GM10248 (cell line): ENCODE data around the gene ZCWPW2.

Experiments used
- CTCF ChIA-PET: fragments of 300-600 bp; sonication (Branson Sonifier 250); formaldehyde crosslinking; extraction: SDS; loops from one replicate; lab custom pipeline; 2021; ENCODE audit warnings: antibody characterized with exemption; lab: Yijun Ruan, JAX
- POLR2A ChIA-PET: fragments of 350-650 bp; sonication (Branson Sonifier 250); formaldehyde crosslinking; extraction: SDS; loops from one replicate; lab custom pipeline; 2020; ENCODE audit warnings: antibody characterized with exemption; lab: Yijun Ruan, JAX
- DNase-seq: peaks from one replicate; pipeline ENCODE4 v3.0.0; 2012; ENCODE audit errors: extremely low spot score
- CTCF ChIP-seq: IDR thresholded peaks from 2 replicates; pipeline ENCODE4 v1.5.1; 2012; ENCODE audit warnings: mild to moderate bottlenecking, low read depth; ENCODE audit errors: extremely low read depth, missing control alignments, control extremely low read depth

Gene ZCWPW2

GRCh38 chr3:28334552-28334951, 14.0 kb upstream of the ZCWPW2 start:
- no peak for TF ChIP-seq CTCF
- ChIA-PET CTCF (interaction anchor here (0.7 to 5.0 kb wide), 5 partner anchors 8 to 623 kb away, joined by 3 to 35 read pairs (median 8); partner anchors contain the start of gene EOMES), POLR2A (no interaction called here)
- no peak for DNase-seq

- DNase-seq, result no peak
- ChIA-PET CTCF (interaction anchor here (0.6 to 5.0 kb wide), 9 partner anchors 8 to 653 kb away, joined by 3 to 35 read pairs (median 3); partner anchors contain the start of genes AZI2, EOMES and ZCWPW2), POLR2A (no interaction called here)
- TF ChIP-seq CTCF, result no peak
Measured at GRCh38 chr3:28335246-28335645, 13.3 kb upstream of the ZCWPW2 start.

GRCh38 chr3:28337230-28337629, 11.3 kb upstream of the ZCWPW2 start:
- no peak for TF ChIP-seq CTCF
- CTCF ChIA-PET, result interaction anchor here (1.1 to 5.0 kb wide), 7 partner anchors 8 to 625 kb away, joined by 3 to 35 read pairs (median 8); partner anchors contain the start of genes AZI2, EOMES and ZCWPW2

GRCh38 chr3:28343144-28343543, 5.4 kb upstream of the ZCWPW2 start:
- ChIA-PET CTCF (interaction anchor here (1.1 to 3.2 kb wide), 2 partner anchors 7 to 26 kb away, joined by 3 to 11 read pairs; no protein-coding TSS in a partner anchor), POLR2A (no interaction called here)
- no peak for TF ChIP-seq CTCF
- DNase-seq, result no peak

More at GRCh38 chr3:28337230-28337629, 11.3 kb upstream of the ZCWPW2 start:
- DNase-seq, result no peak
- POLR2A ChIA-PET, result interaction anchor here (1.6 kb wide), 1 partner anchor 11 kb away, joined by 8 read pairs; the partner anchor contains the start of genes AZI2 and ZCWPW2

GRCh38 chr3:28345690-28346089, 2.8 kb upstream of the ZCWPW2 start:
- CTCF ChIA-PET, result interaction anchor here (1.0 to 3.2 kb wide), 4 partner anchors 10 to 633 kb away, joined by 3 to 11 read pairs (median 5); no protein-coding TSS in a partner anchor
- POLR2A ChIA-PET, result no interaction called here
- DNase-seq, result no peak
- TF ChIP-seq CTCF, result no peak

- TF ChIP-seq CTCF, result no peak
- POLR2A ChIA-PET, result interaction anchor here (0.6 to 1.3 kb wide), 2 partner anchors 11 to 201 kb away, joined by 3 to 8 read pairs; no protein-coding TSS in a partner anchor
- DNase-seq, result no peak
- CTCF ChIA-PET, result interaction anchor here (1.3 to 1.9 kb wide), 4 partner anchors 8 to 635 kb away, joined by 3 to 10 read pairs (median 6); no protein-coding TSS in a partner anchor
Measured at GRCh38 chr3:28347374-28348264, 902 bp upstream of the ZCWPW2 start.
